Stimulated activated CD8-positive, alpha-beta memory T cell treated with anti-CD3 and anti-CD28 coated beads, Interleukin-15, amount 100 ng/mL, for 48 hours (primary cell): ENCODE data around the gene IL13.

Source experiments
- DNase-seq, 2 donors: peaks; one replicate each; pipeline ENCODE4 v3.0.0-alpha.2; 2020; ENCODE audit warnings: low read depth in 2 of 2

The IL13 gene

GRCh38 chr5:132655821-132656773, 1.9 kb upstream of the IL13 start:
- DNase-seq = peak; percentile 53 to 61

- DNase-seq = no peak
These were observed 1.1 kb upstream of the IL13 start for GRCh38 chr5:132656774-132657355.

DNA sequence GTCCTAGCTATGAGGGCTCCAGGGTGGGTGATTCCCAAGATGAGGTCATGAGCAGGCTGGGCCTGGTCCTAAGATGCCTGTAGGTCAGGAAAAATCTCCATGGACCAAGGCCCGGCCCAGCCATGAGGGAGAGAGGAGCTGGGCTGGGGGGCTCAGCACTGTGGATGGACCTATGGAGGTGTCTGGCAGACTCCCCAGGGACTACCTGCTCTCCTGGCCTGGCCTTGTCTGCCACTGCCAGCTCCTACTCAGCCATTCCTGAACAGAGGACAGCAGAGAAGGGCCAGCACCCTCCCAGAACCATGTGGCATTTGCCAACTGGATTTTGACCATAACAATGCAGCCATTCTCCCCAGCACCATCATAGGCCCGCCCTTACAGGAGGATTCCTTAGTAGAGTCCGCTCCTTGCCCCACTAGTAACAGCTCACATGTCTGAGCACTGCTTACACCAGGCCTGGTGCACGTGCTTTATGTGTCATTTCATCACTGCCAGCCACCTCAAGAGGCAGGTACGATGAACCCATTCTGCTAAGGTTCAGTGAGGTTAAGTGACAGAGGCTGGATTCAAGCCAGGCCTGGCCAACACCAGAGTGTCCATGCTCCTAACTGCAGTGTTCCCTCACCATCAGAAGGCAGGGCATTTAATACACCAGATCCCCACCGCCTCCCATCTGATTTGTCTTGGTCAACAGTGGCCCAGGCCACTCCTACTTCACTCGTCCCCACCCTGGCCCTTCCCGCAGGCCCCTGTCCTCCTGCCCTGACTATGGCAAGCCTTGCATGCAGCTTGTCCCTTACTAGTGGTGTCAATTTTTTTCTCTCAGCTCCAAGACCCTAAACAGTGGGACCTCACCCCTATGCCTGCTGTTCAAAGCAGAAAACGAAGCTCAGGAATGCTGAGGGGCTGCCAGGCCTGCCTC, 669 bp downstream of the IL13 start:
- DNase-seq = no peak

- no peak for DNase-seq
These were observed 1.9 kb downstream of the IL13 start for GRCh38 chr5:132659598-132660493.

DNA sequence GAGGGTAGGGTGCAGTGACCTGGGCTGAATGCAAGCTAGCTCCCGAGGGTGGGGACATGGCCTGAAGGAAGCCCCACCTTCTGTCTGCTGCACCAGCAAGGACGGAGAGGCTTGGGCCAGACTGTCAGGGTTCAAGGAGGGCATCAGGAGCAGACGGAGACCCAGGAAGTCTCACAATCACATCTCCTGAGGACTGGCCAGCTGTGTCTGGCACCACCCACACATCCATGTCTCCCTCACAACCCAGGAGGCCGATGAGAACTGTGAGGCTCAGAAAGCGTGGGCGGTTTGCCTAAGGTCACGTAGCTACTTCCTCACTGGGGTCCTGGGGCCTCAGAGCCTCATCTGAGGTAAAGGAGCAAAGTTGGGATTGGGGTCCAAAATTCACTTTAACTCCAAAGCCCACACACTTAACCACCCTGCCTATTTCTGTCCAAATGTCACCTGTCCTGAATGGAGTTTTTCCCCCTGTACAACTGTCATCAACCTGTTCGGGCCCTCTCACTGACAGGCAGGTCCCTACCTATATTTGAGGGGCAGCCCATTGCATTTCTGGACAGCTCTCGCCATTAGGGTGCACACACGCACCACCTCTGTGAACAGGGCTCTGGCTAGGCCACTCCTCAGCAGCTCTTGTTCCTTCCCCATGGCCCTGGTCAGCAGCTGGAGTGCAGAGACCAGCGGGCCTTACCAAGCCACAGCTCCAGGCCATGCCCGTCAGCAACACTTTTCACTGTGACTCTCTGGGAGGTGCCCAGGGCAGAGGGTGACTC, 3.4 kb downstream of the IL13 start:
- DNase-seq = no peak

- no peak for DNase-seq
These were observed 4.0 kb downstream of the IL13 start for GRCh38 chr5:132662004-132662401.

DNA sequence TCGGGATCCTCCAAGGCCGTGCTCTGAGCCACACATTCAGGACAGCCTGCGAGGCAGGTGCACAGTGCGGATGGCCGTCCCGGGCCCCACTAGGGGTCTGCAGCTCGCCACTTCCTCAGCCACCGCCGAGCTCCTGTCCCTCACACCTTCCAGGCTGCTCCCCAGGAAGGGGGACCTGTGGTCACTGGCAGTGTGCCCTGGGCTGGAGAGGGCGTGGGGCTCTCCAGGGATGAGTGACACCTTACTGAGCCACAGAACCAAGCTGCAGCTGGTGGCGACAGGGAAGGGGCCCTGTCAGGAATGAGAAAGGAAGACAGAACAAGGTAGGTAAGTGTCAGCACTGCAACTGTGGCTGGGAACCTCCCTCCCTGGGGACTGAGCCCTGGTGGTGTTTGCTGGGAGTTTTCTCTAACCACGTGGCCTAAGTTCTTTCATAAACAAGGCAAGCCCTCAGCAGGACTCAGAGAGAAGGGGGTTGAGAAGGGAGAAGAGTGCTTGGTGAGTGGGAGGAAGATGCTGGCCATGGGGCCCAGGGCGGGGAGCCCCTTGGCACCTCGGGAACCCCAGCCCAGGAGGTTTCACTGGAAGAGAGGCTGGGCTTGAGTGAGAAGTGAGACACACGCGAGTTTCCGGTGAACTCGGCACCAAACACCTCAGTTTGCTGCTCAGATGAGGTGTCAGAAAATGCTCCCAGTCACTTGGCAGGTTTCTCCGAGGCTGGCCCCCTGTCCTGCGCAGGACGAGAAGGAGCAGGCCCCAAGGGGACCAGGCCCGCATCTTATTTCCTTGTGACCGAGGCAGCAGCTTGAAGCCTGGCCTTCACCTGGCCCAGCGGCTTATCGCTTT, 5.2 kb downstream of the IL13 start:
- peak; percentile 61 to 66 for DNase-seq

GRCh38 chr5:132663771-132664695, 6.1 kb downstream of the IL13 start:
- no peak for DNase-seq

DNA sequence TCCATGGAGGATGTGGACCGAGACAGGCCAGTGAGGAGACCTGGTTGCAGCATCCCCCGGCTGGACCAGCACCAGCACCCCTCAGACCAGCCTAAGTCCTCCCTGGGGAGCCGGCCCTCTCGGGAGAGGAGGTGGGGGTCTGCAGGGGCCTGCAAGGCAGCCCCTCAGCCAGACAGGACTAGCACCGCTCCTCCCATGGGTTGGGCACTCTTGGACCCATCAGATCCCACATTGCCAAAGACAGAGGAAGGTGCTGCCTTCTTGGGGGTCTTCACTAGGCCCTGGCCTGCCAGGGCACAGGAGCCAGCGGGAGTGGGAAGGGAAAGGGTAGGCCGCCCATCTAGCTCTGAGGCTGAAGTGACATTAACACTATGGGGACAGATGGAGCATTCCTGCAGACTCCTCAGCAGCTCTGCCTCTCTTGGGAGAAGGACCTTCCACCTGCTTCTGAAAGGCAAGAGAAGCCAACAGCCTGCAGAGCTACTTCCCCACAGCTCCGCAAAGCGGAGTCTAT, 6.8 kb downstream of the IL13 start:
- DNase-seq = no peak

DNA sequence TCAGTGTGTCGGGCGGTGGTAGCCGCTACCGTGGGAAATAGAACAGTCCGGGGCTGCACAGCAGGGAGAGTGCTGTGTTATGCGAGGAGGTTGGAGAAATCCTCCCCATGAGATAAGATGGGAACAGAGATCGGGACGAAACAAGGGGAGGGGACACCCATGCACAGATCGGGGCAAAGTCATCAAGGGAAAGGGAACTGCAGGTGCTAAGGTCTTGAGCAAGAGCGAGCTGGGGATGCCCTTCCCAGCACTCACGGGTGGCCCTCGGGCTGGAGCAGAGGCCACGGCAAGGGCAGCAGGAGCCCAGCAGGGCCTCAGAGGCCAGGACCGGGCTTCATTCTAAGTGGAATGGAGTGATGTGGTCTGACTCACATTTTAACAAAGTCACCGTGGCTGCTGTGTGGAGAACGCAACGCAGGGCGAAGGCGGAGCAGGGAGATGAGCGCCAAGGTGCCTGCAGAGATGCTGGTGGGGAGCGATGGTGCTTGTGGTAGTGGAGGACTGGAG, 7.7 kb downstream of the IL13 start:
- no peak for DNase-seq

DNA sequence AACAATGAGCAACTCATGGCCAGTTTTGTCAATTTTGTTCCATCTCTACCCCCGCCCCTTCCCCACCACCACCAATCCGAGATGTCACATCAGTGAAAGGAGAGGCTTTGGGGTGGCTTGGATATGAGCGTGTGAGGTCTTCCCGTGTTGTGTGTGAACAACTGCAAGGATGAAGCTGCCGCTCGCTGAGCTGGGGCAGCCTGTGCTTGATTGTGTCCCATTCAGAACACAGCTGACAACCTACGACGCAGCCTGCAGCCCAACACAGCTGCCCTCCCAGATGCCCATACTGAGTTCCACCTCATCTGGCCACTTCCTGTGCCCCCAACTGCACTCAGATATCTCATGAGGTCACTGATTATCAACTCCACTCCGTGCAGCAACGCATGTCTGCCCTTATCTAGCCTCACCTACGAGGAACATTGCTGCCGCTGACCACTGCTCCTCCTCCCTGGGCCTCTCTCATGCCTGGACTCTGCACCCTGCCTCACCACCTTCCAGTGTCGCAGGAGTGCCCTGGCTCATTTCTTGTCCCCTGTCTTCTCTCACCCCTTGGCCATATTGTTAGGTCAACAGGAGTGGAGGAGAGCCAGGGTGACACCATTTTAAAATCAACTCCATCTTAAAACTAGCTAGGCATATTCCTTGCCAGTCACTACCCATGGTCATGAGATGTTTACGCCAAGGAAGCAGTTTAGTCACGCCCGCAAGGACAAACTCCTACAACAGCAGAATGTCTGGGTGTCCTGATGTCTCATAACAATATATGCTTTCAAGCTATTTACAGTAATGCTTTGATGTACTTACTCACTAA, 8.5 kb downstream of the IL13 start:
- no peak for DNase-seq

GRCh38 chr5:132667309-132667708, 9.3 kb downstream of the IL13 start:
- DNase-seq = no peak

- no peak for DNase-seq
These were observed 10.1 kb downstream of the IL13 start for GRCh38 chr5:132667761-132668705.

GRCh38 chr5:132668706-132669454, 10.9 kb downstream of the IL13 start:
- DNase-seq = no peak

DNA sequence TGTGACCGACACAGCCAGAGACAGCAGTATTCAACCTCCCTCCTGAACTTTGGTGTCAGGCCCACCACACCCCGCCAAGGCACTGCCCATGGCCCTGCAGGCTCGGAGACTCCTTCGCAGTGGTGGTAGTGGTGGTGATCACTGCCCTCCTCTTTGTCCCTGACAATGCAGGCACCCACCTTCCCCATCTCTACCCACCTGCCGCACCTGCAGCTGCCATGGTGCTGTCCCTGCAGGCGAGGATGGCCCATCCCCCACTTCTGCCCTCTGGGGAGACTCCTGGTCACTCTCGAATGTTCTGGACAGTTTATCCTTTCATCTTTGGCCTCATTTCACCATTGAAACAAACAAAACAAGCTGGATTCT, 11.5 kb downstream of the IL13 start:
- no peak for DNase-seq
